Stomach (tissue), 9 donors: Measurements from ENCODE around the gene EDNRB. TPM values are rescaled to one million over a fixed set of nuclear protein-coding genes. Genes with fewer than 3 reads are reported as not detected.

Experiments
- DNase-seq, 2 donors: peaks; one replicate each; pipeline versions ENCODE4 v3.0.0 to v3.0.0-alpha.2; 2013 to 2019
- H3K27ac ChIP-seq, 5 donors: fragments of 200-600 bp in 4 of 5; sonication (generic) in 4 of 5; one replicate each; pipeline ENCODE4 v1.5.1; 2013 to 2019; ENCODE audit warnings: mild to moderate bottlenecking in 1 of 5, moderate library complexity in 1 of 5
- H3K27me3 ChIP-seq, 3 donors: fragments of 200-600 bp; sonication (generic); one replicate each; pipeline ENCODE4 v1.5.1; 2017 to 2019; ENCODE audit warnings: mixed run types in 1 of 3
- H3K36me3 ChIP-seq, 4 donors: fragments of 200-600 bp; sonication (generic); 1 replicate in 3 of 4; 2 replicates in 1 of 4; pipeline ENCODE4 v1.5.1; 2016 to 2019
- H3K4me1 ChIP-seq, 4 donors: fragments of 200-600 bp; sonication (generic); one replicate each; pipeline ENCODE4 v1.5.1; 2016 to 2019
- H3K4me3 ChIP-seq, 4 donors: fragments of 200-600 bp; sonication (generic) in 3 of 4; one replicate each; pipeline ENCODE4 v1.5.1; 2016 to 2019; ENCODE audit warnings: mild to moderate bottlenecking in 1 of 4
- H3K9me3 ChIP-seq, 4 donors: fragments of 200-600 bp; sonication (generic); one replicate each; pipeline ENCODE4 v1.5.1; 2016 to 2019
- EP300 ChIP-seq: sonication (generic); formaldehyde crosslinking; IDR thresholded peaks from one replicate; pipeline ENCODE4 v1.6.1; 2017; ENCODE audit warnings: antibody characterized with exemption
- POLR2A ChIP-seq, 4 donors: fragments of 450-650 bp; IDR thresholded peaks; one replicate each; pipeline ENCODE4 v1.6.1; 2016; ENCODE audit warnings: antibody characterized with exemption in 4 of 4, control low read depth in 2 of 4, mild to moderate bottlenecking in 1 of 4, moderate library complexity in 1 of 4
- POLR2AphosphoS5 ChIP-seq, 3 donors: sonication (generic); formaldehyde crosslinking; IDR thresholded peaks; one replicate each; pipeline ENCODE4 v1.6.1; 2016; ENCODE audit warnings: antibody characterized with exemption in 3 of 3
- WGBS, 5 donors: extraction: QIAGEN DNeasy Blood & Tissue Kit in 3 of 5; methylation state at CpG; one replicate each; pipeline versions ENCODE4 v1.1.5 to v1.1.7; 2013 to 2018; 5-methylcytosine and 5-hydroxymethylcytosine counted together
- intact Hi-C: fragments of 100-400 bp; cut with DNase I; formaldehyde crosslinking; loops from one replicate; pipeline ENCODE4 v1.15.1; 2023; ENCODE audit warnings: low total_unique reads
- polyA plus RNA-seq, 3 donors: library from polyadenylated mRNA; stranded (reverse); fragments of 200-250 nt; gene quantifications; one replicate each; pipeline ENCODE4 v1.2.3, GENCODE V29; 2013
- total RNA-seq, 5 donors: library from RNA; depleted of rRNA; stranded (reverse); fragments of >200 nt; gene quantifications; one replicate each; pipeline versions ENCODE4 v1.1.0 to v1.2.3, GENCODE V29; 2014 to 2016
- TF ChIP-seq, protein P1 (sequence below), 7 experiments: fragments of 450-650 bp in 4 of 7; fragments of 200-600 bp in 3 of 7; sonication (generic) in 3 of 7; IDR thresholded peaks; one replicate each; pipeline ENCODE4 v1.5.1; 2016 to 2019; ENCODE audit warnings: antibody characterized with exemption in 7 of 7, control low read depth in 2 of 7, mild to moderate bottlenecking in 1 of 7
- donor health status: healthy with polysubstance abuse.
- donor health status: Bipolar disorder and iron deficiency.
- donor health status: healthy.

Gene EDNRB
- total and polyA plus RNA-seq, 8 donors: 2.3 to 72.1 (median 13.7) TPM

DNA sequence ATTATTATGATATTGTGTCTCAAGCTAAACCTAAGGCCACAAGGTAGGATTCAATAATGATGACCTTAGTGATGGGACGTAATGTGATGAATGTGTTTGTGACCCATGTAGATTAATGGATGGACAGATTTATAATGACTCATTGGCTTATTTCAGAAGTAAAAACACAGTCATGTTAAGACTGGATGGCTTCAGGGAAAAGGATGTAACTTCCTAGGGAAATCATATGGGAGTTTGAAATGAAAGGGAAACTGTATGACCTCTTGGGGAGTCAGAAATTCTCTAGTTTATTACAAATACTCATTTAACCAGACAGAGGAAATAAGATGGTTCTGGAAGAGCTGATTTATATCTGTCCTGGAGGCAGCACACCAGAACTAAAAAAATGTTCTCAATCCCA is 2.9 kb downstream of the EDNRB start:
- WGBS, 5 donors: 78 to 93% (median 87%) methylated on average over 1 of the region's 1 CpG
- no peak for DNase-seq

DNA sequence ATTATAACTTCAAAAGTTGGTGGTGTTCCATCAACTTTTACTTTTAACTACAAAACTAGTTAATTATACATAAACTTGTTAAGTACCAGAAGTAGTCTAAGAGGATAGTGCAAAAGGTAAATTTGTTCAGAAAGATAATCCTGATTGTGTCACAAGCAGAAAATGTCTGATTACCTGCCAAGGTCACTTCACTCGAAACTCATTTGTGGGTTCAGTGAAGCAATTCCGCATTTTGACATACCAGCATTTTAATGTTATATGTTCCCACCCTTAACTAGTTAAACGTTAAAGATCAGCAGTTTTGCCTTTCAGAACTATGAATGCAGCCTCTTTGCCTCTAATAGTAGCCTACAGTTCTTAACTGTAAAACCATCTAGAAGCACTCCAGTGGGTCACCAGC is 5.6 kb downstream of the EDNRB start:
- Histone ChIP-seq H3K4me3 (peak overlapping the region in 2 of 4 donors; percentile 2 to 17), H3K27ac (no peak overlapping the region), H3K4me1 (no peaks in the 10 kb centered on the region), H3K9me3 (no peaks in the 10 kb centered on the region), H3K27me3 (peaks cover 0 to 12% (median 9%) of the 10 kb centered on the region in 3 donors), H3K36me3 (no peaks in the 10 kb centered on the region)
- TF ChIP-seq POLR2A (IDR thresholded peaks at IDR 0.05) (no peak), POLR2AphosphoS5 (IDR thresholded peaks at IDR 0.05) (no peak)
- WGBS, 5 donors: 28 to 47% (median 32%) methylated on average over 3 of the region's 3 CpGs
- DNase-seq: no peak
- intact Hi-C loops: no loop called here

More for the DNA sequence above, 2.9 kb downstream of the EDNRB start:
- Histone ChIP-seq H3K36me3 (no peaks in the 10 kb centered on the region), H3K4me1 (peaks cover 7 to 23% (median 19%) of the 10 kb centered on the region in 4 donors), H3K4me3 (peak overlapping the region in 3 of 4 donors; percentile 54 to 59 (median 57)), H3K27ac (peak overlapping the region in 3 of 5 donors; percentile 1 to 66 (median 32)), H3K9me3 (no peaks in the 10 kb centered on the region), H3K27me3 (peaks cover 0 to 38% (median 28%) of the 10 kb centered on the region in 3 donors)
- intact Hi-C loops: no loop called here
- TF ChIP-seq POLR2AphosphoS5 (IDR thresholded peaks at IDR 0.05) (no peak), EP300 (no peak), POLR2A (IDR thresholded peaks at IDR 0.05) (no peak)
- TF ChIP-seq, protein P1, sequence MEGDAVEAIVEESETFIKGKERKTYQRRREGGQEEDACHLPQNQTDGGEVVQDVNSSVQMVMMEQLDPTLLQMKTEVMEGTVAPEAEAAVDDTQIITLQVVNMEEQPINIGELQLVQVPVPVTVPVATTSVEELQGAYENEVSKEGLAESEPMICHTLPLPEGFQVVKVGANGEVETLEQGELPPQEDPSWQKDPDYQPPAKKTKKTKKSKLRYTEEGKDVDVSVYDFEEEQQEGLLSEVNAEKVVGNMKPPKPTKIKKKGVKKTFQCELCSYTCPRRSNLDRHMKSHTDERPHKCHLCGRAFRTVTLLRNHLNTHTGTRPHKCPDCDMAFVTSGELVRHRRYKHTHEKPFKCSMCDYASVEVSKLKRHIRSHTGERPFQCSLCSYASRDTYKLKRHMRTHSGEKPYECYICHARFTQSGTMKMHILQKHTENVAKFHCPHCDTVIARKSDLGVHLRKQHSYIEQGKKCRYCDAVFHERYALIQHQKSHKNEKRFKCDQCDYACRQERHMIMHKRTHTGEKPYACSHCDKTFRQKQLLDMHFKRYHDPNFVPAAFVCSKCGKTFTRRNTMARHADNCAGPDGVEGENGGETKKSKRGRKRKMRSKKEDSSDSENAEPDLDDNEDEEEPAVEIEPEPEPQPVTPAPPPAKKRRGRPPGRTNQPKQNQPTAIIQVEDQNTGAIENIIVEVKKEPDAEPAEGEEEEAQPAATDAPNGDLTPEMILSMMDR (IDR thresholded peaks at IDR 0.05): no peak

- DNase-seq: no peak
- H3K27ac ChIP-seq: no peak overlapping the region
- no peaks in the 10 kb centered on the region for H3K4me1 ChIP-seq
- no peaks in the 10 kb centered on the region for H3K36me3 ChIP-seq
- no peak overlapping the region for H3K4me3 ChIP-seq
- TF ChIP-seq EP300 (no peak), POLR2A (IDR thresholded peaks at IDR 0.05) (no peak), POLR2AphosphoS5 (IDR thresholded peaks at IDR 0.05) (no peak)
- 23 to 52% (median 34%) methylated on average over 1 of the region's 1 CpG for WGBS, 5 donors
- no peaks in the 10 kb centered on the region for H3K9me3 ChIP-seq
- intact Hi-C loops: no loop called here
- no peaks in the 10 kb centered on the region for H3K27me3 ChIP-seq
Observed at GRCh38 chr13:77911751-77912150, 6.9 kb downstream of the EDNRB start.

DNA sequence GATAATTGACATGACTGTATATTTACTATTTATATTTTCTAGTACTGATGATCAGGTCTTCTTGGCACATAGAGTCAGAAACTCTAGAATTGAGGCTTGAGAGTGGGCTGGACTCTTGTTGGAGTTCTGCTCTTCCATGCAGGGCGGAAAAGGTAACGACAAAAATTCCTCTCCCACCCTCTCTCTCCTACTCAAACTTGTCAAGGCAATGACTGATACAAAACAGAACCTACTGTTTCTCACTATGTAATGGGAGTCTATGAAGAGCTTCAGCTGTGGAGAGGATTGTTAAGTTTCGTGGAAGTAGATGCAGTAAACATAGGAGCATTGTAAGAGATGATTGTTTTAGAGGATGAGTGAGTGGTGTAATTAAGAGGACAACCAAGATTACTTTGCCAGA is 8.8 kb downstream of the EDNRB start:
- no peaks in the 10 kb centered on the region for H3K36me3 ChIP-seq
- no peaks in the 10 kb centered on the region for H3K4me1 ChIP-seq
- intact Hi-C loops: no loop called here
- DNase-seq: no peak
- no peak overlapping the region for H3K27ac ChIP-seq
- 74 to 87% (median 79%) methylated on average over 3 of the region's 3 CpGs for WGBS, 5 donors
- no peaks in the 10 kb centered on the region for H3K27me3 ChIP-seq
- TF ChIP-seq, protein P1 (IDR thresholded peaks at IDR 0.05): no peak
- TF ChIP-seq POLR2AphosphoS5 (IDR thresholded peaks at IDR 0.05): no peak
- no peaks in the 10 kb centered on the region for H3K9me3 ChIP-seq
- H3K4me3 ChIP-seq: no peak overlapping the region

GRCh38 chr13:77908531-77908930 is 10.1 kb downstream of the EDNRB start:
- intact Hi-C loops: no loop called here
- Histone ChIP-seq H3K4me1 (no peaks in the 10 kb centered on the region), H3K4me3 (no peak overlapping the region), H3K9me3 (peaks cover 0 to 2% (median 0%) of the 10 kb centered on the region in 4 donors), H3K27me3 (no peaks in the 10 kb centered on the region), H3K36me3 (no peaks in the 10 kb centered on the region), H3K27ac (no peak overlapping the region)
- TF ChIP-seq POLR2A (IDR thresholded peaks at IDR 0.05) (no peak), EP300 (no peak), POLR2AphosphoS5 (IDR thresholded peaks at IDR 0.05) (no peak)
- TF ChIP-seq, protein P1 (IDR thresholded peaks at IDR 0.05): no peak
- DNase-seq: no peak
- 80 to 89% (median 85%) methylated on average over 2 of the region's 2 CpGs for WGBS, 5 donors
